ENCODE results near the gene MINDY4B. TPM values are rescaled to one million over a fixed set of nuclear protein-coding genes. Genes with fewer than 3 reads are reported as not detected.

Gene MINDY4B
- total and polyA plus RNA-seq, 10 of the 15 experiments (the other 5 are each of a cell fraction or from before 2014, with no cell fraction given), result not detected

- in situ Hi-C loops (cut with MboI), result no loop called here
- Histone ChIP-seq H3K79me2 (ENCODE audit: control insufficient read depth, insufficient read depth, low read length) (no peaks in the 10 kb centered on the region), H3K9me3 (replicated peaks; ENCODE audit: control insufficient read depth, insufficient read depth, low read length) (no peaks in the 10 kb centered on the region), H3K4me3 (no peak overlapping the region), H3K27ac (ENCODE audit: control insufficient read depth, insufficient read depth) (no peak overlapping the region), H3K36me3 (ENCODE audit: control insufficient read depth in 2 of 2, insufficient read depth in 2 of 2, low read length in 1 of 2) (no peaks in the 10 kb centered on the region), H4K20me1 (ENCODE audit: control insufficient read depth, insufficient read depth) (no peaks in the 10 kb centered on the region), H3K4me2 (ENCODE audit: control insufficient read depth, insufficient read depth) (no peak overlapping the region), H3K9ac (ENCODE audit: control insufficient read depth, insufficient read depth, low read length) (no peak overlapping the region), H3K4me1 (ENCODE audit: control insufficient read depth, insufficient read depth, low read length) (no peaks in the 10 kb centered on the region), H2AFZ (ENCODE audit: control insufficient read depth, low read depth, low read length) (no peak overlapping the region), H3K27me3 (replicated peaks in 1 of 2; ENCODE audit: control insufficient read depth in 2 of 2, insufficient read depth in 2 of 2, low read length in 1 of 2) (peaks cover 2 to 4% of the 10 kb centered on the region in 2 experiments; a peak in 3 of 4 replicates)
- WGBS (ENCODE audit: insufficient coverage, insufficient replicate concordance, low lambda C conversion rate, missing lambda C conversion rate), result 36% methylated on average over 1 of the region's 1 CpG
- intact Hi-C loops (cut with micrococcal nuclease; ENCODE audit: unreplicated experiment), result no loop called here
- ChIA-PET CTCF (no interaction called here), POLR2A (no interaction called here), SMC1A (ENCODE audit: uncharacterized antibody, unreplicated experiment) (no interaction called here), RAD21 (ENCODE audit: unreplicated experiment) (no interaction called here)
- BruUV-seq (replicated peaks), result no TSS peak
- DNase-seq (ENCODE audit: low read depth, low spot score), result no peak
- no peak for FAIRE-seq
- ATAC-seq, result no peak
- TF ChIP-seq CHD2 (IDR thresholded peaks at IDR 0.05; ENCODE audit: borderline replicate concordance, low read depth, low read length) (no peak), LARP7 (IDR thresholded peaks at IDR 0.05) (no peak), YBX1 (IDR thresholded peaks at IDR 0.05) (no peak), HDGF (IDR thresholded peaks at IDR 0.05) (no peak), SKIL (IDR thresholded peaks at IDR 0.05; ENCODE audit: low read depth, poor library complexity, severe bottlenecking) (no peak), TCF12 (IDR thresholded peaks at IDR 0.05; ENCODE audit: low read depth, low read length) (no peak), WRNIP1 (IDR thresholded peaks at IDR 0.05; ENCODE audit: borderline replicate concordance, low read depth, low read length) (no peak), MLLT1 (IDR thresholded peaks at IDR 0.05) (no peak), SMAD5 (IDR thresholded peaks at IDR 0.05; ENCODE audit: low read depth) (no peak)
- TF ChIP-seq, protein P1, sequence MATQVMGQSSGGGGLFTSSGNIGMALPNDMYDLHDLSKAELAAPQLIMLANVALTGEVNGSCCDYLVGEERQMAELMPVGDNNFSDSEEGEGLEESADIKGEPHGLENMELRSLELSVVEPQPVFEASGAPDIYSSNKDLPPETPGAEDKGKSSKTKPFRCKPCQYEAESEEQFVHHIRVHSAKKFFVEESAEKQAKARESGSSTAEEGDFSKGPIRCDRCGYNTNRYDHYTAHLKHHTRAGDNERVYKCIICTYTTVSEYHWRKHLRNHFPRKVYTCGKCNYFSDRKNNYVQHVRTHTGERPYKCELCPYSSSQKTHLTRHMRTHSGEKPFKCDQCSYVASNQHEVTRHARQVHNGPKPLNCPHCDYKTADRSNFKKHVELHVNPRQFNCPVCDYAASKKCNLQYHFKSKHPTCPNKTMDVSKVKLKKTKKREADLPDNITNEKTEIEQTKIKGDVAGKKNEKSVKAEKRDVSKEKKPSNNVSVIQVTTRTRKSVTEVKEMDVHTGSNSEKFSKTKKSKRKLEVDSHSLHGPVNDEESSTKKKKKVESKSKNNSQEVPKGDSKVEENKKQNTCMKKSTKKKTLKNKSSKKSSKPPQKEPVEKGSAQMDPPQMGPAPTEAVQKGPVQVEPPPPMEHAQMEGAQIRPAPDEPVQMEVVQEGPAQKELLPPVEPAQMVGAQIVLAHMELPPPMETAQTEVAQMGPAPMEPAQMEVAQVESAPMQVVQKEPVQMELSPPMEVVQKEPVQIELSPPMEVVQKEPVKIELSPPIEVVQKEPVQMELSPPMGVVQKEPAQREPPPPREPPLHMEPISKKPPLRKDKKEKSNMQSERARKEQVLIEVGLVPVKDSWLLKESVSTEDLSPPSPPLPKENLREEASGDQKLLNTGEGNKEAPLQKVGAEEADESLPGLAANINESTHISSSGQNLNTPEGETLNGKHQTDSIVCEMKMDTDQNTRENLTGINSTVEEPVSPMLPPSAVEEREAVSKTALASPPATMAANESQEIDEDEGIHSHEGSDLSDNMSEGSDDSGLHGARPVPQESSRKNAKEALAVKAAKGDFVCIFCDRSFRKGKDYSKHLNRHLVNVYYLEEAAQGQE (IDR thresholded peaks at IDR 0.05; ENCODE audit: low read depth, low read length), result no peak
- TF ChIP-seq, protein P2, sequence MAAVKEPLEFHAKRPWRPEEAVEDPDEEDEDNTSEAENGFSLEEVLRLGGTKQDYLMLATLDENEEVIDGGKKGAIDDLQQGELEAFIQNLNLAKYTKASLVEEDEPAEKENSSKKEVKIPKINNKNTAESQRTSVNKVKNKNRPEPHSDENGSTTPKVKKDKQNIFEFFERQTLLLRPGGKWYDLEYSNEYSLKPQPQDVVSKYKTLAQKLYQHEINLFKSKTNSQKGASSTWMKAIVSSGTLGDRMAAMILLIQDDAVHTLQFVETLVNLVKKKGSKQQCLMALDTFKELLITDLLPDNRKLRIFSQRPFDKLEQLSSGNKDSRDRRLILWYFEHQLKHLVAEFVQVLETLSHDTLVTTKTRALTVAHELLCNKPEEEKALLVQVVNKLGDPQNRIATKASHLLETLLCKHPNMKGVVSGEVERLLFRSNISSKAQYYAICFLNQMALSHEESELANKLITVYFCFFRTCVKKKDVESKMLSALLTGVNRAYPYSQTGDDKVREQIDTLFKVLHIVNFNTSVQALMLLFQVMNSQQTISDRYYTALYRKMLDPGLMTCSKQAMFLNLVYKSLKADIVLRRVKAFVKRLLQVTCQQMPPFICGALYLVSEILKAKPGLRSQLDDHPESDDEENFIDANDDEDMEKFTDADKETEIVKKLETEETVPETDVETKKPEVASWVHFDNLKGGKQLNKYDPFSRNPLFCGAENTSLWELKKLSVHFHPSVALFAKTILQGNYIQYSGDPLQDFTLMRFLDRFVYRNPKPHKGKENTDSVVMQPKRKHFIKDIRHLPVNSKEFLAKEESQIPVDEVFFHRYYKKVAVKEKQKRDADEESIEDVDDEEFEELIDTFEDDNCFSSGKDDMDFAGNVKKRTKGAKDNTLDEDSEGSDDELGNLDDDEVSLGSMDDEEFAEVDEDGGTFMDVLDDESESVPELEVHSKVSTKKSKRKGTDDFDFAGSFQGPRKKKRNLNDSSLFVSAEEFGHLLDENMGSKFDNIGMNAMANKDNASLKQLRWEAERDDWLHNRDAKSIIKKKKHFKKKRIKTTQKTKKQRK (IDR thresholded peaks at IDR 0.05; ENCODE audit: low read depth, low read length), result no peak
These were observed 507 bp upstream of the MINDY4B start for GRCh38 chr3:150905746-150906145.

Measured in GM12878 (cell line).